GM18498 (cell line): ENCODE results near the gene TMCO4.
"Not testable (repeated sequence)": the region's sequence is repeated elsewhere in the genome, so short reads cannot be mapped to it uniquely, and the experiment has no call there.

Experiments
- ATAC-seq: cut with Tn5 transposase; IDR thresholded peaks from one replicate; pipeline ENCODE4 v1.9.1; 2021; ENCODE audit warnings: mild to moderate bottlenecking, moderate library complexity; ENCODE audit not compliant: unreplicated experiment

The TMCO4 gene

DNA sequence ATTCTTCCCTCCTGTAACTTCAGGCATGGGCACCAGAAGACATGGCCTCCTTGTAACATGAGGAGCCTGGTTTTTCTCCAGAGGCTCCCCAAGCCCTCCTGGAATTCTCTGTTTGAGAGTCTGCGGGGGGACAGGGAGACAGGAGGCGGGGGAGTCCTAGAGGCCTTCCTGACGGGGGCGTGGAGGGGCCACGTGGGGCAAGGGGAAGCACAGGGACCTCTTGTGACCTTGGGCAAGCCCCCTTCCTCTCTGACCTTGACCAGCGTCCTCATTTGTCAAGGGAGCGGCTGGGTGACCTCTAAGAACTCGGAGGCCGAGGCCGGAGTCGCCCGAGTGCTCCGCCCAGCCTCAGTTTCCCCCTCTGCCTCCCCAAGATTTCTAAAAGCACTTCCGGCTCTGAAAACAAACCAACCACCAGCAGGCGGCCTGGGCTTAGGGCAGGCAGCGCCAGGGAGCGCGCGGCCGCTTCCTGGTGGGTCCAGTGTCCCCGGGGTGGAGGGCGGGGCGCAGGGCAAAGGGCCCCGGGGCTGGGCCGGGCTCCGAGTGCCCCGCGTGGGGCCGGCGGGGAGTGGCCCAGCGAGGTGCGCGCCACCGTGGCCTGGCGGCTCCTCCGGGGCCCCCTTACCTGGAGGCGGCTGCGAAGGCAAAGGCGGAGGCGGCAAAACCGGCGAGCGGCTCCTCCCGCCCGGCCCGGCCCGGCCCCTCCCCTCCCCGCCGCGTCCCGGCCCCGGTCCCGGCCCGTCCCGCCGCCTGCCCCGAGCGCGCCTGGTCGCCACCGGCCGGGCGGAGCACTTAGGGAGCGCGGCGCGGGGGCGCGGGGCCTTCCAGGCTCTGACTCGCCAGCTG lies at the start of gene TMCO4:
TMCO4 (minus strand) TSS at position 687 of the 846 bp plus-strand sequence. CDS start 19,158 bp downstream, outside the sequence.
- peak; percentile 80 for ATAC-seq

DNA sequence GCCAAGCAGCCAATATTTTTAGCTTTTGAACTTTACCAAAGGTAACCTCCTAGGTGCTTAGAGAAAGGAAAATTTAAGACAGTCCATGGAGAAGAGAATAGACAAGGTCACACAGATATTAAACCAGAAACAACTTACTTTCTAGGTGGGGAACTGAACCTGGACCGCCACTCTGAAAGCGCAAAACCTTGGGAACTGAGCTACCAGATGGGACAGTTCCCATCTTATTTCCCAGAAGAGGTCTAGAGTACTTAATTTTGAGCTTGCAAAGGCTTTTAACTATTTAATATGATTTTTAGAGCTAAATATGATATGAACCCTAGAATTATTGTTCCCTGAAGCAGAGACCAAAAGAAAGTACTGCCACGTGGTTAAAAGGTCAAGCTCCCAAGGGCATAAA lies 49.6 kb upstream of the TMCO4 start:
- ATAC-seq = not testable (repeated sequence)

DNA sequence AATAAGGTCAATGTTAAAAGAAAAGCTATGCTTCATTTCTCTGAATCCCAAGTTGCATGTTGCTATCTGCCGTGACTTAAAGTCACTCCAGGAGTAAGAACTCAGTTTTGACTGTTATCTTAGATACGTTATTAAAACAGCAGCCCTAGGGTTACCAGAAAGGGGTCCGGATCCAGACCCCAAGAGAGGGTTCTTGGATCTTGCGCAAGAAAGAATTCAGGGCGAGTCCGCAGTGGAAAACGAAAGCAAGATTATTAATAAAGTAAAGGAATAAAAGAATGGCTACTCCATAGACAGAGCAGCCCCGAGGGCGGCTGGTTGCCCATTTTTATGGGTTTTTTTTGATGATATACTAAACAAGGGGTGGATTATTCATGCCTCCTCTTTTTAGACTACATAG lies 47.6 kb upstream of the TMCO4 start:
- not testable (repeated sequence) for ATAC-seq

DNA sequence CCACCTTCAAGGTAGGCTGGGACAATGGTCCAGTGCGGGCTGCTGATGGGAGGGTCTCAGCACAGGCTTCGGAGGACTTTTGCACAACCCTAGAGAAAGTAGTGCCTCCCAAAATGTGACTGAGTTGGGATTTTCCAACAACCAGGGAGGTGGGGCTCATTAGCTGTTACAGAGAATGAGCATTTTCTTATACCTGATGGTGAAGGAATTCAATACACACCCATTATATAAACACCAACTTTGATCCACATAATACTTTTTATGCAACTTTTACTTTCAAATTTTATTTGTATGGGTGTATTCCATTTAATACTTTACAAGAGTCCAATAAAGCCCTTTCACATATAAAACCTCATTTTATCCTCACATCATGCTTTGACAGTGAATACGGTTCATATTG lies 46.6 kb upstream of the TMCO4 start:
- no peak for ATAC-seq

DNA sequence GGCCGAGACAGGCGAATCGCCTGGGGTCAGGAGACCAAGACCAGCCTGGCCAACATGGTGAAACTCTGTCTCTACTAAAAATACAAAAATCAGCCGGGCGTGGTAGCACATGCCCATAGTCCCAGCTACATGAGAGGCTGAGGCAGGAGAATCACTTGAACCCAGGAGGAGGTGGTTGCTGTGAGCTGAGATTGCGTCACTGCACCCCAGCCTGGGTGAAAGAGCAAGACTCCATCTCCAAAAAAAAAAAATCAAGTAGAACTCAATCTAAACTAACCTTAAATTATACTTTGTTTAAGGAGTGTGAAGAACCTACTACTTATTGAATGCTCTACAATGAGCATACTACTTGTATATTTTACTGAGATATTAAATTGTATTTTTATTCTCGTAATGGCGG lies 45.8 kb upstream of the TMCO4 start:
- no peak for ATAC-seq

DNA sequence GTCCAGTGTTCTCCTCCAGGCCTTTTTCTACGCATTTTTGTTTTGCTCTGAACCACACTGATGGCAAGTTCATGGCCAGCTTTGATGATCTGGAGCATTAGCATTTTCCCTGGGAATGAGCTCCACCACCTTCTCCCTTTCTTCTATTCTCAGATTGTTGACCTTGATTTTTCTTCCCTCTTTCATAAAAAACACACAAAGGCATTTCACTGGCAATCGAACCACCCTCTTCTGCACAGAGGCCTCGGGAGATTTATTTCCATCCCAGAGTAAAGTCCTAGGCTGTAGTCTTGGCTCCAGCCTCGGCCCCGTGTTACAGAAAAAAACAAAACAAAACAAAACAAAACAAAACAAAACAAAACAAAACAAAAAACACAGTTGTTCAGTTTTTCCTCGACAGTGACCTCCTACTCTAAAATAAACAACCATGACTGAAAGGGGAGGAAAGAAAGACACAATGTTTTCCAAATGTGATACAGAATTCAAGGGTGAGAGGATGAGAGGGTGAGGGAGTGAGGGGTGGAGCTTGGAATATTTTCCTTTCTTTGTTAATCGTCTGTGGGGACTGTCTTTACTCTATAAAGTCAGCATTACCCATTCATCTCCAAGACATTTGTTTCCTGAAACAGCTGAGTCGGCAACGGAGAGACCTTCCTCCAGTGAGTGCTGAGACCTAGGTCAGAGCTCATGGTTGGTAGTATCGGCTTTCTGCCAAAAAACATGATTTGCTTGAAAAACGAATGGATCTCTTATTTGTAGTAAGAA lies 45.2 kb upstream of the TMCO4 start:
- no peak for ATAC-seq

DNA sequence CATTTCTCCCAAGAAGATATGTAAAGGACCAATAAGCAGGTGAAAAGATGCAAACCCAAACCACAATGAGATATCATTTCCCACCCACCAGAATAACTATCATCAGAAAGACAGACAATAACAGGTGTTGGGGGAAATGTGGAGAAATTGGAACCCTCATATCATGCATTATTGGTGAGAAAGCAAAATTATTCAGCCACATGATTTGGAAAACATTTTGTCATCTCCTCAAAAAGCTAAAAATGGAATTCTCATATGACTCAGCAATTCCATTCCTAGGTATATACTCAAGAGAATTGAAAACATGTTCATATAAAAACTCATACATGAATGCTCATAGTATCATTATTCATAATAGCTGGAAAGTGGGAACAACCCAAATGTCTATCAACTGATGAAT lies 40.5 kb upstream of the TMCO4 start:
- no peak for ATAC-seq

DNA sequence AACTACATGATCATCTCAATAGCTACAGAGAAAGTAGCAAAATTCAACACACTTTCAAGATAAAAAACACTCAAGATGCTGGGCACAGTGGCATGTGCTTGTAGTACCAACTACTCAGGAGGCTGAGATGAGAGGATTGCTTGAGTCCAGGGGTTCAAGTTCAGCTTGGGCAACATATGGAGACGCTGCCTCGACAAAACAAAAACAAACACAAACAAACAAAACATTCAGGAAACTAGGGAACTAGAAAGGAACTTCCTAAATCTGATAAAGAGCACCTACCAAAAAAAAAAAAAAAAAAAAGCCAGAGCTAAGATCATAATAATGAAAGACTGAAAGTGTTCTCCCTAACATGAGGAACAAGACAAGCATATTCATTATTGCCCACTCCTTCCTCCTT lies 38.1 kb upstream of the TMCO4 start:
- no peak for ATAC-seq

DNA sequence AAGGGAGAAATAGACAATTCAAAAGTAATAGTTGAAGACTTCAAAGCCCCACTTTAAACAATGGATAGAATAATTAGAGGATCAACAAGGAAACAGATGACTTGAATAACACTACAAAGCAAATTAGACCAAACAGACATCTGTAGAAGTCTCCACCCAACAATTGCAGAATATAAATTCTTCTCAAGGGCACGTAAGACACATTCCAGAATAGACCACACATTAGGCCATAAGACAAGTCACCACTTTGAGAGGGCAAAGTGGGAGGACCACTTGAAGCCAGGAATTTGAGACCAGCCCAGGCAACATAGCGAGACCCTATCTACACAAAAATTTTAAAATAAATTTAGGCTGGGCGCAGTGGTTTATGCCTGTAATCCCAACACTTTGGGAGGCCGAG lies 35.9 kb upstream of the TMCO4 start:
- ATAC-seq = no peak

DNA sequence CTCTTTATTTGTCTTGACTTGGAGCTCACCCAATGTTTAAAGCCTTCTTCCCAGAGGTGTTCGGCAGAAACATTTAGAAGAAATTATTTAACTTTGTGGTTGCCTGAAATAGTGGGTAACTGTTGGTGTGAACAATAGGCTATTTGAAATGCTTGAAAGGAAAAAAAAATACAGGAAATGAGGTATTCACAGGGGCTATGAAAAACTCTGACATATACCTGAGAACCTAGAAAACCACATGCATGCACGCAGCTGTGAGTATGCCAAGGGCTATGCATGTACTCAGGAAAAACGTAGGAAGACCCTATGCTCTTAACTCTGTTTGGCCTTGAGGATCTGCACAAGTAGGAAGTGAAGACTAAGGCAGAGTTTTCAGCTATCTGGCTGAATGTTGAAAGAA lies 31.7 kb upstream of the TMCO4 start:
- no peak for ATAC-seq

DNA sequence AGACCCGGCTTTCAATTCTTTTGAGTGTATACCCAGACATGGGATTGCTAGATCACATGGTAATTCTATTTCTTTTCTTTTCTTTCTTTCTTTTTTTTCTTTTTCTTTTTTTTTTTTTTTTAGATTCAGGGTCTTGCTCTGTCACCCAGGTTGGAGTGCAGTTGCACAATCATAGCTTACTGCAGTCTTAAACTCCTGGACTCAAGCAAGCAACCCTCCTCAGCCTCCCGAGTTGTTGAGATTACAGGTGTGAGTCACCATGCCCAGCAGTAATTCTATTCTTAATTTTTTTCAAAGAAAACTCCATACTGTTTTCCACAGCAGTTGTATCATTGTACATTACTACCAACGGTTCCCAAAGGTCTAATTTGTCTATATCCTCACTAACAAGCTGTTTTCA lies 28.8 kb upstream of the TMCO4 start:
- ATAC-seq = no peak

DNA sequence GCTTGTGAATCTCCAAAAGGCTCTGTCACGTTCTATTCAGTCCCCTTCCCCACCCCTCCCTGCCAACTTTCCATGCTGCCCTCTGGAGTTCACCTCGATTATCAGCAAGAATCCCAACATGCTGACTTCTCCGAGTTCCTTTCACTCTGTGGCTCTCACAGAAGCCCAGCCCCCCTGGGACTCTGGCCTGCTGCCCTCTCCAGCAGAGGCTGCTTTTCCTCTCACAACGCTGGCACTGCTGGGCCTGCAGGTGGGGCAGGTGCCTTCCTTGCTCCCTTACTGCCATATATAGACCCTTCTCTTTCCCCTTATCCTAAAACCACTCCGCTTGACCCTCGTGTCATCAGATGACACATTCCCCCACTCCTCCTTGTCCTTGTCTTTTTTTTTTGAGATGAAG lies 25.6 kb upstream of the TMCO4 start:
- no peak for ATAC-seq

DNA sequence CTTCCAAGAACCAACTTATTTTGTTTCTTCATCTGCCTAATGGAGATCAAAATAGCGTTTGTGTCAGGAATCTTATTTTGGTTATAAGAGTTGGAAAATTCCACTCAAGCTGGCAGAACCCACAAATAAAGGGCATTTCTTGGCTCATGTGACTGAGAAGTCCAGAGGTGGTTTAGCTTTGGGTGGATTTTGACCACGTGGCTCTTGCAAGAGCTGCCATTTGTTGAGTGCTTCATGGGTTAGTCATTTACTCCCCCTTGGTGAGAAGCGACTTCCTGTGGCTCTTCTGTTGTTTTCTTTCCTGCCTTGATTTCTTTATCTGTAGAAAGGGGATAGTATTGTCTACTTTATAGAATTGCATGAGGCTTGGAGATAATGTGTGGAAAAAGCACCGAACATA lies 24.8 kb upstream of the TMCO4 start:
- ATAC-seq = no peak

DNA sequence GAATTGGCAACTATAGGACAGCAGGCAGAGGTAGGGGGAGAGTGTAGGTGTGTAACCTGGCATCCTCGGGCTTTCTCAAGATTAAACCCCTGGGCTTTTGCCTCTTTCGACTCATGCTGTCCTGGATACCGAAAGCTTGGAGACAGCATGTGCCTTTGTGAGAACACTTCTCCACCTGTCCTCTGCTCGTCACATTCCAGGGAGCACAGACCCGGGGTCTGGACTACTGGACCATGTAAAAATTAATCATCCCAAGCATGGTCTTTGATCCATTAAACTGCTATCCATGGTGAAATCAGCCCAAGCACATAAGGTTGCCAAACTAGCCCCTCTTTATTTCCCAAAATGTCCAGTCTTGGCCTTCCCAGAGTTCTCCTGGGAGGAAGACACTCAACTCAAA lies 24.3 kb upstream of the TMCO4 start:
- ATAC-seq = no peak

DNA sequence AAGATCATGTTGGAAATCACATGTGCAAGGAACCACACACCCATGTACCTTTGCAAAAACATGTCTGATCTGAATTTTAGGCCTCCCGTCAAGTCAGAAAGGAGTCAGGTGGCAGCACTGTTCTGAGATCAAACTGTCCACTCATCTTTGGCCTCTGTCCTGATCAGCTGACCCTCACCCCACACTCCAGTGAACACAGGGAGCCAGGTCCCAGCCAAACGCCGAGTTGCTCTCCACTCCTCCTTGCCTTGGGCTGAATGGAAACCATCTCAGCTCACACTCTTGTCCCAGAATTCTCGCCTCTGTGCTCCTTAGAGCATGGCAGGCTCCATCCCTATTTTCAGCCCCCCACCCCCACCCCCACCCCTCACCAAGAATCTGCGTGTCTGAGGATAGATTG lies 20.0 kb upstream of the TMCO4 start:
- ATAC-seq = no peak

DNA sequence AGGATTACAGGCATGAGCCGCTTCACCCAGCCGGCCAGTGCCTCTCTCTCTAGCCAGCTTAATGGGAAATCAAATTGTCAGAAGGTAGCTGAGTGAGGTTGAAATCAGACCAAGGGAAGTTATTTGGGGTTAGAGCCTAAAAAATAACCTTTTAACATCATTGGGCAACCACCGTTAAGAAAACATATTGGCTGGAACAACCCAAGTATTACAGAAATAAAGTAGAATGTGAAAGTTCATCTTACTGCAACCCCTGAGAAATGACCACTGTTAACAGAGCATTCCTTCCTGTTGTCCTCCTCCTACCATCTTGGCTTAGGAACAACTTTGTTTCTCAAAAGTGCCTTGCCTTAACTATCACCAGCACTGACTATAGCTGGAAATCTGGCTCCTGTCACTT lies 18.6 kb upstream of the TMCO4 start:
- ATAC-seq = no peak

DNA sequence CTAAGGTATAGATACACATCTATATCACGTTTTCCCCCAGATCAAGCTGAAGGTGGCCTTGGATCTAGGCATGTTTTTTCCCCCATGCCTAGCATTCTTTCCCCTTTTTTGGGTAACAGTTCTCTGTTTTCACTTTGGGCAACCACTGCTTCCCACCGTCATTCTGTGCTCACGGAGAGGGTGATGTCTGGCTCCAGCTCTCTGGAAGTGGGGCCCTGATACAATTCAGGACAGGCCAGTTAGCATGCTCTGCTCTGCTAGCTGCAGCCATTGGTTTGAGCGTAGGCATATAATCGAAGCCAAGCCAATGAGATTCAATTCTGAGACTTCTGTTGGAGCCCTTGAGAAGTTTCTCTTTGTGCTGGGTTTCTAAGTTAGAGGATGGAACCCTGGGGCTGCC lies 17.4 kb upstream of the TMCO4 start:
- ATAC-seq = no peak

DNA sequence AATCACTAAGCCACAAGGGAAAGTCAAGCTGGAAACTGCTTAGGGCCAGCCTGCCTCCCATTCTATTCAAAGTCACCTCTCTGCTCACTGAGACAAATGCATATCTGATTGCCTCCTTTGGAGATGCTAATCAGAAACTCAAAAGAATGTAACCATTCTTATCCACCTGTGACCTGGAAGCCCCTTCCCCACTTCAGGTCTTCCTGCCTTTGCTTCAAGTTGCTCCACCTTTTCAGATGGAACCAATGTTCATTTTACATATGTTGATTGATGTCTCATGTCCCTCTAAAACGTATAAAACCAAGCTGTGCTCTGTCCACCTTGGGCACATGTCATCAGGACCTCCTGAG lies 17.0 kb upstream of the TMCO4 start:
- not testable (repeated sequence) for ATAC-seq

DNA sequence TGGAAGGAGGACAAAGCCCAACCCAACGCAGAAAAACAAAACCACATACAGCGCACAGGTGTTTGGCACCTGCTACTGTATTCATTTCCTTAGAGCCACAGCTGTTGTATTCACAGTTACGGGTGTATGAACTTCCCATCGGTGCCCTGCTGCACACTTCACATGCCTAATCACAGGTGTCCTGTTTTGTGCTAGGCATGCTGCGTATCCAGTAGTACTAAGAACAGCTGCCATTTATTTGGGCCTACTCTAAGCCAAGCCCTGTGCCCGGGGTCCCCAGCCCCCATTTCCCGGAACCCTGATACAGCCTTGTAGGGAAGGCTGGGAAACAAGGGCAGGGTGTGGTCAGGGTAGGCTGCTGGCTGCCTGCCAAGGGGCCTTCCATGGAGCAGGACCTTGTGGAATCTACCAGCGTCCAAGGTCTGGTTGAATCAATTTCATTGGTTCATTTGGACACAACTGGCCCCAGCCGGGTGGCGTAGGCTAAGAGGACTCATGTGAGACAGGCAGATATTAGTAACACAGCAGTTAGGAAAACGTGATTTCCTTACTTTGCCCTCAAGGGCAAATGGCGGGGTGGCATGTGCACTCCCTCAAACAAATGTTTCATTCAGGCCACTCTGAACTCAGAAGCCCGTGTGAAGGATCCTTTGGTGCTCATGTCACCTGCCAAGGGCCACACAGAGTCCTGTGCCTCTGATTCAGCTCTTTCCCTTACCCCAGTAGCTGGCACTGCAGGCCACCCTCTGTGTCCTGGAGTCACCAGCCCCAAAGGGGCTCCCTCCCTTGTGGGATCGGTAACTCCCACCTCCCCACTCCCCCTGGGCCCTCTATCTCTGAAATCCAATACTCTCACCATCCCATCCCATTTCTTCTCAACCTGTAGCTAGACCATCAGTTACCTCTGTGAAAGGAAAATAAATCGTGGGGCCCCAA lies 16.4 kb upstream of the TMCO4 start:
- ATAC-seq = no peak

DNA sequence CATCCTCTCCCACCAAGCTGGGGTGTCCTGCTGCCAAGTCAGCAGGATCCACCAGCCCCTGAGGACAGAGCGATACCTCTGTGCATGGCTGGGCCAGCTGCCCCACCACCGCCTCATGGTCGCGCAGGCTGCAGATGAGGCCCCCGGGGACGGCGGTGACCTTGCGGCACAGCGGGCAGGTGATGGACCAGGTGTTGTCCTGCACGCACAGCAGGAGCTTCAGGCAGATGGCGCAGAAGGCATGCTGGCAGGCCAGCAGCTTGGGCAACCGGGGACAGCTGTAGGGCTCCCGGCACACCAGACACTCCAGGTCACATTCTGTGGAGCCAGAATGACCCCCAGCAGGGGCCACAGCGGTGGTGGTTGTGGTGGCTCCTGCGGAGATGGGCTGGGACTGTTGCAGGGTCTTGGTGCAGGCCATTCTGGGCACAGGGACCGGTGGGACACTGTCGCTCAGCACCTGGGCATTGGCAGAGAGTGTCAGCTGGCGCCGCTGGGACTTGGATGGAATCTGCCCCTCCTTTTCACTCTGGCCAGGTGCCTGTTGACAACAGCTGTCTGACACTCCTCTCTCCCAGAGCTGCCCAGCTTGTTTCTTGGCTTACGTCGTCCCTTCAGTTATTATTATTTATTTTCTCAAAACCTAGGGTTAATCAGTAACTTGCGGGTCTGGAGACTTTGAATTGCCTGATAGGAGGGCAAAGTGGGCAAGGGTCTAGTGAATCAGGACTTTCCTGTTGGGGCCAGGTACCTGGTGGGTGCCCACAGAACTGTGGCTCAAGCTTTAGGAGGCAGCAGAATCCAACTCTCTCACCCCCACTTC lies 15.2 kb upstream of the TMCO4 start, which contains the start of gene RNF186:
RNF186 (minus strand) TSS at position 603 of the 823 bp plus-strand sequence; CDS start at position 421, 182 bp downstream.
- no peak for ATAC-seq
